GM12878 (cell line): Measurements from ENCODE around the gene ANKRD1. TPM values are rescaled to one million over a fixed set of nuclear protein-coding genes. Genes with fewer than 3 reads are reported as not detected.

ENCODE experiments used
- ATAC-seq: fragments of 200-7000 bp; cut with Tn5 transposase; 3 replicates; pipeline ENCODE4 v1.9.1; 2020; ENCODE audit warnings: mild to moderate bottlenecking, moderate library complexity
- BruUV-seq: library from RNA; stranded (reverse); fragments of 400-500 nt; replicated peaks from 2 replicates; lab custom pipeline; 2021; lab: Mats Ljungman, UMichigan
- CTCF ChIA-PET: fragments of 300-600 bp; sonication (Branson Sonifier 250); formaldehyde crosslinking; extraction: SDS; loops from one replicate; lab custom pipeline; 2021; ENCODE audit warnings: inconsistent platforms; lab: Yijun Ruan, JAX
- POLR2A ChIA-PET: fragments of 350-600 bp; formaldehyde crosslinking; extraction: SDS; loops from one replicate; lab custom pipeline; 2021; ENCODE audit warnings: inconsistent platforms; lab: Charles Lee
- RAD21 ChIA-PET: fragments of 300-600 bp; sonication (Branson Sonifier 250); formaldehyde crosslinking; loops from one replicate; lab custom pipeline; 2023; ENCODE audit warnings: antibody characterized with exemption; ENCODE audit not compliant: unreplicated experiment; lab: Charles Lee
- SMC1A ChIA-PET: fragments of 300-600 bp; sonication (Branson Sonifier 250); formaldehyde crosslinking; loops from one replicate; lab custom pipeline; 2023; ENCODE audit not compliant: unreplicated experiment, uncharacterized antibody; lab: Charles Lee
- DNase-seq: peaks from one replicate; pipeline ENCODE4 v3.0.0-alpha.2; 2011; ENCODE audit warnings: low read depth, low spot score
- FAIRE-seq: peaks from 3 replicates; lab custom pipeline; 2011; peaks lifted over from hg19 to GRCh38; lab: Jason Lieb, UNC
- H2AFZ ChIP-seq: 2 replicates; pipeline ENCODE4 v1.6.0; 2011; ENCODE audit warnings: low read depth, low read length, control low read depth; ENCODE audit not compliant: control insufficient read depth
- H3K27ac ChIP-seq: 2 replicates; pipeline ENCODE4 v1.5.1; 2011; ENCODE audit warnings: control low read depth; ENCODE audit not compliant: control insufficient read depth, insufficient read depth
- H3K27me3 ChIP-seq, 2 experiments: replicated peaks in 1 of 2; 2 replicates each; pipeline versions ENCODE4 v1.6.0 to v1.6.1; 2011; ENCODE audit warnings: low read length in 1 of 2; ENCODE audit not compliant: control insufficient read depth in 2 of 2, insufficient read depth in 2 of 2
- H3K36me3 ChIP-seq, 2 experiments: 2 replicates each; pipeline ENCODE4 v1.5.1; 2011; ENCODE audit warnings: low read length in 1 of 2; ENCODE audit not compliant: control insufficient read depth in 2 of 2, insufficient read depth in 2 of 2
- H3K4me1 ChIP-seq: 2 replicates; pipeline ENCODE4 v1.6.1; 2011; ENCODE audit warnings: mild to moderate bottlenecking, low read length, moderate library complexity, mixed read lengths; ENCODE audit not compliant: control insufficient read depth, insufficient read depth
- H3K4me2 ChIP-seq: 2 replicates; pipeline ENCODE4 v1.6.0; 2011; ENCODE audit warnings: control low read depth; ENCODE audit not compliant: control insufficient read depth, insufficient read depth
- H3K4me3 ChIP-seq: fragments of 200-600 bp; sonication (generic); 2 replicates; pipeline ENCODE4 v1.5.1; 2016
- H3K79me2 ChIP-seq: 2 replicates; pipeline ENCODE4 v1.6.0; 2011; ENCODE audit warnings: low read length; ENCODE audit not compliant: control insufficient read depth, insufficient read depth
- H3K9ac ChIP-seq: 2 replicates; pipeline ENCODE4 v1.8.0; 2011; ENCODE audit warnings: low read length, control low read depth, mixed read lengths; ENCODE audit not compliant: control insufficient read depth, insufficient read depth
- H3K9me3 ChIP-seq: replicated peaks from 3 replicates; pipeline ENCODE4 v1.5.1; 2011; ENCODE audit warnings: mild to moderate bottlenecking, low read length; ENCODE audit not compliant: control insufficient read depth, insufficient read depth
- H4K20me1 ChIP-seq: 2 replicates; pipeline ENCODE4 v1.6.0; 2011; ENCODE audit not compliant: control insufficient read depth, insufficient read depth
- ATF2 ChIP-seq: IDR thresholded peaks from 2 replicates; pipeline ENCODE4 v1.6.1; 2012; ENCODE audit warnings: low read length, inconsistent platforms
- FOXM1 ChIP-seq: IDR thresholded peaks from 2 replicates; pipeline ENCODE4 v1.6.1; 2012; ENCODE audit warnings: low read depth, mild to moderate bottlenecking, inconsistent platforms, low read length, moderate library complexity
- GATAD2B ChIP-seq: fragments of 450-650 bp; conservative IDR thresholded peaks from 2 replicates; pipeline ENCODE4 v1.6.1; 2017; ENCODE audit warnings: low read depth, mild to moderate bottlenecking, moderate library complexity
- IKZF1 ChIP-seq: fragments of 450-650 bp; conservative IDR thresholded peaks from 2 replicates; pipeline ENCODE4 v1.6.1; 2017; ENCODE audit warnings: antibody characterized with exemption, mild to moderate bottlenecking
- IKZF2 ChIP-seq, 2 experiments: fragments of 450-650 bp; IDR thresholded peaks; 2 replicates each; pipeline ENCODE4 v1.6.1; 2017; ENCODE audit warnings: mild to moderate bottlenecking in 2 of 2, moderate library complexity in 2 of 2
- KAT2A ChIP-seq: conservative IDR thresholded peaks from 2 replicates; pipeline ENCODE4 v1.6.1; 2011; ENCODE audit warnings: low read depth, low read length; ENCODE audit not compliant: control insufficient read depth
- MEF2A ChIP-seq: IDR thresholded peaks from 2 replicates; pipeline ENCODE4 v1.6.1; 2011; ENCODE audit warnings: low read depth, mild to moderate bottlenecking, low read length, moderate library complexity; ENCODE audit not compliant: insufficient read depth
- MEF2B ChIP-seq: fragments of 450-650 bp; IDR thresholded peaks from 2 replicates; pipeline ENCODE4 v1.6.1; 2018; ENCODE audit warnings: mild to moderate bottlenecking, moderate library complexity; ENCODE audit not compliant: partially characterized antibody, poor library complexity, severe bottlenecking
- POLR2AphosphoS5 ChIP-seq: IDR thresholded peaks from 2 replicates; pipeline ENCODE4 v1.6.1; 2011; ENCODE audit warnings: mild to moderate bottlenecking, low read length, inconsistent platforms
- RAD21 ChIP-seq: IDR thresholded peaks from 2 replicates; pipeline ENCODE4 v1.6.1; 2011; ENCODE audit warnings: mild to moderate bottlenecking, low read depth, low read length, moderate library complexity; ENCODE audit not compliant: insufficient read depth
- SKIL ChIP-seq: fragments of 450-650 bp; IDR thresholded peaks from 2 replicates; pipeline ENCODE4 v1.6.1; 2017; ENCODE audit warnings: mild to moderate bottlenecking, low read depth, inconsistent platforms; ENCODE audit not compliant: poor library complexity, severe bottlenecking
- TCF7 ChIP-seq: IDR thresholded peaks from 2 replicates; pipeline ENCODE4 v1.6.1; 2014; ENCODE audit warnings: antibody characterized with exemption, borderline replicate concordance
- YY1 ChIP-seq: IDR thresholded peaks from 2 replicates; pipeline ENCODE4 v1.6.1; 2011; ENCODE audit warnings: low read depth, mild to moderate bottlenecking, low read length
- ZNF592 ChIP-seq: fragments of 450-650 bp; IDR thresholded peaks from 2 replicates; pipeline ENCODE4 v1.6.1; 2017; ENCODE audit warnings: mild to moderate bottlenecking, moderate library complexity
- WGBS: methylation state at CpG from one replicate; pipeline ENCODE4 v1.1.6; 2016; ENCODE audit warnings: low lambda C conversion rate; ENCODE audit not compliant: insufficient replicate concordance, insufficient coverage; ENCODE audit errors: missing lambda C conversion rate; 5-methylcytosine and 5-hydroxymethylcytosine counted together
- in situ Hi-C: fragments of 300-500 bp; cut with MboI; formaldehyde crosslinking; loops from 9 replicates; pipeline ENCODE4 v1.14.3; 2018; ENCODE audit warnings: mixed read lengths
- intact Hi-C: fragments of 100-400 bp; cut with micrococcal nuclease; formaldehyde crosslinking; loops from one replicate; pipeline ENCODE4 v1.14.2; 2022; ENCODE audit not compliant: unreplicated experiment
- polyA plus RNA-seq, 11 experiments: library from polyadenylated mRNA; depleted of rRNA in 4 of 11; unstranded in 6 of 11; stranded (reverse) in 5 of 11; fragments of >200 nt; fragmentation: Nextera tagmentation in 4 of 11; fragmentation: Illumina TruSeq in 1 of 11; extraction: Ambion mirVana in 4 of 11; extraction: Trizol in 1 of 11; gene quantifications; 1 replicate in 1 of 11; 2 replicates in 10 of 11; pipeline versions ENCODE4 v1.2.1 to v1.2.3, GENCODE V29; 2011 to 2016; ENCODE audit warnings: inconsistent platforms in 2 of 11, missing spikeins in 2 of 11, low read depth in 1 of 11
- total RNA-seq, 4 experiments: library from RNA; depleted of rRNA in 3 of 4; stranded (reverse); fragments of >200 nt in 3 of 4; fragmentation: Illumina TruSeq in 1 of 4; extraction: Trizol in 1 of 4; gene quantifications; 2 replicates each; pipeline versions ENCODE4 v1.2.1 to v1.2.3, GENCODE V29; 2013 to 2021

ANKRD1 gene
- total and polyA plus RNA-seq, 10 of the 15 experiments (the other 5 are each of a cell fraction or from before 2014, with no cell fraction given), result not detected

- H3K79me2 ChIP-seq, result no peaks in the 10 kb centered on the region
- ChIA-PET SMC1A (interaction anchor here (0.7 to 10.0 kb wide), 47 partner anchors 9 to 823 kb away, joined by 3 to 202 read pairs (median 4); partner anchors contain the start of gene ANKRD1), CTCF (interaction anchor here (0.6 to 8.8 kb wide), 48 partner anchors 9 to 1001 kb away, joined by 3 to 253 read pairs (median 4); partner anchors contain the start of genes ANKRD1 and RPP30), POLR2A (interaction anchor here (0.8 to 1.4 kb wide), 9 partner anchors 84 to 340 kb away, joined by 3 to 8 read pairs (median 3); no protein-coding TSS in a partner anchor), RAD21 (interaction anchor here (0.6 to 6.1 kb wide), 38 partner anchors 14 to 723 kb away, joined by 3 to 184 read pairs (median 4); no protein-coding TSS in a partner anchor)
- intact Hi-C loops (loop anchor here (1.0 to 2.0 kb wide), 3 partner anchors 95 to 385 kb away; no protein-coding TSS in a partner anchor), in situ Hi-C loops (loop anchor here (5.0 kb wide), 1 partner anchor 336 kb away; no protein-coding TSS in a partner anchor)
- FAIRE-seq, result peak; percentile 72
- peak; percentile 51 for DNase-seq
- no peak overlapping the region for H3K4me2 ChIP-seq
- no peaks in the 10 kb centered on the region for H3K27me3 ChIP-seq
- no peaks in the 10 kb centered on the region for H4K20me1 ChIP-seq
- no peak overlapping the region for H3K9ac ChIP-seq
- no peaks in the 10 kb centered on the region for H3K4me1 ChIP-seq
- ATAC-seq, result peak; percentile 94
- H3K4me3 ChIP-seq, result no peak overlapping the region
- H3K36me3 ChIP-seq, result no peaks in the 10 kb centered on the region
- H3K27ac ChIP-seq, result no peak overlapping the region
- no peaks in the 10 kb centered on the region; the same call in 2 of the 3 replicates for H3K9me3 ChIP-seq
- BruUV-seq, result no TSS peak
- WGBS, result 42% methylated on average over 12 of the region's 12 CpGs
- peak overlapping the region; percentile 68 for H2AFZ ChIP-seq
- TF ChIP-seq RAD21, result peak; percentile 99
- no peak for TF ChIP-seq IKZF1
- no peak for TF ChIP-seq IKZF2 (IDR thresholded peaks at IDR 0.05)
- peak; percentile 41 for TF ChIP-seq SKIL
- TF ChIP-seq ZNF592, result no peak
- no peak for TF ChIP-seq POLR2AphosphoS5
- no peak for TF ChIP-seq TCF7
- TF ChIP-seq ATF2, result 0 out of 2 replicates have a peak, but pooled peaks have one; percentile 26
- TF ChIP-seq MEF2A, result peak; percentile 56; the same call in 1 of the 2 replicates
- TF ChIP-seq GATAD2B, result no peak
- TF ChIP-seq MEF2B, result peak; percentile 12
- peak; percentile 78 for TF ChIP-seq YY1
- TF ChIP-seq FOXM1, result peak; percentile 77; the same call in 1 of the 2 replicates
- no peak for TF ChIP-seq KAT2A
These were observed 9.5 kb downstream of the ANKRD1 start for GRCh38 chr10:90911133-90912051.
